A673 (cell line): ENCODE measurements around the gene HEPHL1.

Experiments
- EZH2 ChIP-seq: fragments of 200-600 bp; sonication (generic); IDR thresholded peaks from 2 replicates; pipeline ENCODE4 v1.6.1; 2017; ENCODE audit warnings: borderline replicate concordance, low read depth, mild to moderate bottlenecking, mixed read lengths, antibody characterized with exemption, low read length; ENCODE audit not compliant: poor library complexity, severe bottlenecking
- TF ChIP-seq, protein P1 (sequence below): fragments of 300-800, 200-600 bp; sonication (generic); conservative IDR thresholded peaks from 2 replicates; pipeline ENCODE4 v1.5.1; 2017; ENCODE audit warnings: low read depth, mild to moderate bottlenecking, antibody characterized with exemption, low read length, moderate library complexity, mixed read lengths

DNA sequence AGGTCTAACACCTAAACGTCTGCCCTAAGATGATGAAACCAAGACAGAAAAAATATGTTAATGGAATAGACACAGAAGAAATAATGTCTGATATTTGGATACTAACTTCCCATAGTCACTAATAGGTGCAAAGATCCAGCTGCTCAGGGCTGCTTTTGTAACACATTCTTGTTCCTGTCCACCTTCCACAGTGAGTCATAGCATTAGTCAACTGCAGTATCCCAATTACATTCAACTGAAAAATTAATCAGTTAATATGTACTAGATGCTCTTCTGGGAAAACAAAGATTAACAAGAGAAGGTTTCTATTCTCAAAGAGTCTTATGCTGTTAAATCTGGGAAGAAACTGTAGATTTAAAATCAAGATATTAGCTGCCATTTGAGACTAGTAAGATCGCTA lies 47.6 kb downstream of the HEPHL1 start:
- TF ChIP-seq, protein P1, sequence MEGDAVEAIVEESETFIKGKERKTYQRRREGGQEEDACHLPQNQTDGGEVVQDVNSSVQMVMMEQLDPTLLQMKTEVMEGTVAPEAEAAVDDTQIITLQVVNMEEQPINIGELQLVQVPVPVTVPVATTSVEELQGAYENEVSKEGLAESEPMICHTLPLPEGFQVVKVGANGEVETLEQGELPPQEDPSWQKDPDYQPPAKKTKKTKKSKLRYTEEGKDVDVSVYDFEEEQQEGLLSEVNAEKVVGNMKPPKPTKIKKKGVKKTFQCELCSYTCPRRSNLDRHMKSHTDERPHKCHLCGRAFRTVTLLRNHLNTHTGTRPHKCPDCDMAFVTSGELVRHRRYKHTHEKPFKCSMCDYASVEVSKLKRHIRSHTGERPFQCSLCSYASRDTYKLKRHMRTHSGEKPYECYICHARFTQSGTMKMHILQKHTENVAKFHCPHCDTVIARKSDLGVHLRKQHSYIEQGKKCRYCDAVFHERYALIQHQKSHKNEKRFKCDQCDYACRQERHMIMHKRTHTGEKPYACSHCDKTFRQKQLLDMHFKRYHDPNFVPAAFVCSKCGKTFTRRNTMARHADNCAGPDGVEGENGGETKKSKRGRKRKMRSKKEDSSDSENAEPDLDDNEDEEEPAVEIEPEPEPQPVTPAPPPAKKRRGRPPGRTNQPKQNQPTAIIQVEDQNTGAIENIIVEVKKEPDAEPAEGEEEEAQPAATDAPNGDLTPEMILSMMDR: no peak
- TF ChIP-seq EZH2: no peak
